ENCODE measurements around the gene FAM120B. TPM values are rescaled to one million over a fixed set of nuclear protein-coding genes. Genes with fewer than 3 reads are reported as not detected.

FAM120B gene
- total RNA-seq, 6 experiments from 2014 or later = 9.5 to 15.7 (median 13.1) TPM

- TF ChIP-seq POLR2A (IDR thresholded peaks at IDR 0.05) = no peak
- TF ChIP-seq, protein P1, sequence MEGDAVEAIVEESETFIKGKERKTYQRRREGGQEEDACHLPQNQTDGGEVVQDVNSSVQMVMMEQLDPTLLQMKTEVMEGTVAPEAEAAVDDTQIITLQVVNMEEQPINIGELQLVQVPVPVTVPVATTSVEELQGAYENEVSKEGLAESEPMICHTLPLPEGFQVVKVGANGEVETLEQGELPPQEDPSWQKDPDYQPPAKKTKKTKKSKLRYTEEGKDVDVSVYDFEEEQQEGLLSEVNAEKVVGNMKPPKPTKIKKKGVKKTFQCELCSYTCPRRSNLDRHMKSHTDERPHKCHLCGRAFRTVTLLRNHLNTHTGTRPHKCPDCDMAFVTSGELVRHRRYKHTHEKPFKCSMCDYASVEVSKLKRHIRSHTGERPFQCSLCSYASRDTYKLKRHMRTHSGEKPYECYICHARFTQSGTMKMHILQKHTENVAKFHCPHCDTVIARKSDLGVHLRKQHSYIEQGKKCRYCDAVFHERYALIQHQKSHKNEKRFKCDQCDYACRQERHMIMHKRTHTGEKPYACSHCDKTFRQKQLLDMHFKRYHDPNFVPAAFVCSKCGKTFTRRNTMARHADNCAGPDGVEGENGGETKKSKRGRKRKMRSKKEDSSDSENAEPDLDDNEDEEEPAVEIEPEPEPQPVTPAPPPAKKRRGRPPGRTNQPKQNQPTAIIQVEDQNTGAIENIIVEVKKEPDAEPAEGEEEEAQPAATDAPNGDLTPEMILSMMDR (IDR thresholded peaks at IDR 0.05) = no peak
- Histone ChIP-seq H3K27ac (no peak overlapping the region), H3K27me3 (no peaks in the 10 kb centered on the region), H3K9me3 (no peaks in the 10 kb centered on the region), H3K36me3 (no peaks in the 10 kb centered on the region), H3K4me1 (no peaks in the 10 kb centered on the region), H3K4me3 (no peak overlapping the region)
- DNase-seq = peak in 2 of 3 donors; percentile 45 to 66
- ATAC-seq = peak; percentile 45 to 96 (median 63)
- WGBS (ENCODE audit: insufficient coverage, low coverage, low lambda C conversion rate, missing lambda C conversion rate) = 5% methylated on average over 15 of the region's 15 CpGs
- intact Hi-C loops (cut with DNase I) = no loop called here
Measured at GRCh38 chr6:170438402-170438753, 131.8 kb downstream of the FAM120B start.

DNA sequence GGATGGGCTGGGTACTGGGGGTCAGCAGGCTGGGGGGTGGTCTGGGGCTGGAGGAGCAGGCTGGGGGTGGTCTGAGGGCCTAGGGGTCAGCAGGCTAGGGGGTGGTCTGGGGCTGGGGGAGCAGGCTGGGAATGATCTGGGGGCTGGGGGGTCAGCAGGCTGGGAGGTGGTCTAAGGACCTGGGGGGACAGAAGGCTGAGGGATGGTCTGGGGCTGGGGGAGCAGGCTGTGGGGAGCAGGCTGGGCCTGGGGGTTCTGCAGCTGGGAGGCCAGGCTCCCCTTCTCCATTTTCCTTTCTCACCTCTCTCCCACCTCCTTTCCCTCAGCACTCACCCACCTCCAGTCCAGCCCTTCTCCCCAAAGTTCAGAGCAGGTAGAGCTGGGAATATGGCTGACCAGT lies 132.3 kb downstream of the FAM120B start:
- Histone ChIP-seq H3K36me3 (no peaks in the 10 kb centered on the region), H3K27me3 (no peaks in the 10 kb centered on the region), H3K4me1 (no peaks in the 10 kb centered on the region), H3K4me3 (no peak overlapping the region), H3K27ac (no peak overlapping the region), H3K9me3 (no peaks in the 10 kb centered on the region)
- TF ChIP-seq, protein P1 (IDR thresholded peaks at IDR 0.05) = no peak
- no peak for TF ChIP-seq POLR2A (IDR thresholded peaks at IDR 0.05)
- no peak for DNase-seq
- intact Hi-C loops (cut with DNase I) = no loop called here
- ATAC-seq = no peak

DNA sequence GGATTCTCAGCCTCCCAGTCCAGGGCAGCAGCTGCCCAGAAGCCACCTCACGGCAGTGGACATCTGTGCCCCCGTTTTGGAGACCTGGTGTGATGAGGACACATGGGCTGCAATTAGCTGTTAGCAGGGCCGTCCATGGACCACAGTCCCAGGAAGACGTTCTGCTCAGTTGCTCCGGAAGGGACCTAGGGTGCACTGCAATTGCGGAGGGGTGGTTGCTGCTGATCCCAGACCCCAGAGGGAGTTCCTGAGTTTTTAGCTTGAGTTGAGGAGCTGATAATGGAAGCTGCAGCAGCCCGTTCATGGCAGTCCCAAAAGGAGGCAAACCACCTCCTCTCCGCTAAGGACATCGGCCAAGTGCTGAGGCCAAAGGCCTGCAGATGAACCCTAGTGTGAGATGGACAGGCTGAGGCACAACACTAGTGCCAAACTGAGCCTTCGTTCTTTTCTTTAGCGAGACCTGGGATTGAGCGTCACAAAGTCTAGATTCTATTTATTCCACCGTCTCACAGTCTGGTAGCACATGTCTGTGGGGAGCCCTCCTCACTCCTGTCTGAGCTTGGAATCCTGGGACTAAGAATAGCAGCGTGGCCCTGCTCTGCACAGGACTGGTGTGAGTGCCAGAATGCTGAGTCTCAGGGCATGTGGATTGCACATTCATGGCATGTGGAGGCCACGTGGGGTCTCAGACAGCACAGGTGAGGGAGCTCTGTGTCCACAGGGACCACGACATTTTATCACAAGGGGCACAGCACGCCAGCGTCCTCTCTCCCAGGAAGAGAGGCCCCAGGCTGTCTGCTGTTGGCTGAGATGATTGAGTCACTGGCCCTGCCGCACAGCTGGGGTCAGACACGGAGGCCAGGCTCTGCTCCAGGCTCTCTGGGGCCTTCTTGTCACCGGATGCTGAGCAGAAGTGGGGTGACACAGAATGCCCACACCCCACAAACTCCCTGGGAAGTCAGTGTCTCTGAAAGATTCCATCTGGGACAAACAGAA lies 133.1 kb downstream of the FAM120B start:
- Histone ChIP-seq H3K36me3 (no peaks in the 10 kb centered on the region), H3K4me1 (no peaks in the 10 kb centered on the region), H3K27me3 (no peaks in the 10 kb centered on the region), H3K4me3 (no peak overlapping the region), H3K27ac (no peak overlapping the region), H3K9me3 (no peaks in the 10 kb centered on the region)
- intact Hi-C loops (cut with DNase I) = no loop called here
- TF ChIP-seq, protein P1 (IDR thresholded peaks at IDR 0.05) = no peak
- TF ChIP-seq POLR2A (IDR thresholded peaks at IDR 0.05) = no peak
- ATAC-seq = no peak
- WGBS (ENCODE audit: insufficient coverage, low coverage, low lambda C conversion rate, missing lambda C conversion rate) = 71% methylated on average over 9 of the region's 21 CpGs
- no peak for DNase-seq

DNA sequence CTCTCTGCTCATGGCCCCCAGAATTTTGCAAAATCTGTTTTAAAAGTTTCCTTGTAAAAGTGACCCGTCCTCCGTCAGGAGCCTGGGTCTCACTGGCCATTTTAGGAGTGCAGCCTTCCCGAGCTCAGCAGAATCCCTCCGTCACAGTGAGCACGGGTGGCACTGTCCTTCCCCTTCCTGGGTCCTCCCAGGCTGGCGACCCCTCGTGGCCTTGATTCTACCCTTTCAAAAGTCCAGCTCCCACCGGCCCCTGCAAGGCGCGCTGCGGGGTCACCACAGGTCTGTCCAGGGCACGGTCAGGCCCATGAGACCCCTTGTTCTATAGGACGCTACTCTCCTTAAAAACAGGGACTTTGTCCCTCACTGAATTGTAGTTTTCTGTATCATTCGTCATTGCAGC lies 133.9 kb downstream of the FAM120B start:
- ATAC-seq (no peak), DNase-seq (no peak)
- no peak for TF ChIP-seq POLR2A (IDR thresholded peaks at IDR 0.05)
- TF ChIP-seq, protein P1 (IDR thresholded peaks at IDR 0.05) = no peak
- H3K27me3 ChIP-seq = no peaks in the 10 kb centered on the region
- WGBS (ENCODE audit: insufficient coverage, low coverage, low lambda C conversion rate, missing lambda C conversion rate) = 79% methylated on average over 9 of the region's 14 CpGs
- H3K27ac ChIP-seq = no peak overlapping the region
- intact Hi-C loops (cut with DNase I) = no loop called here
- H3K36me3 ChIP-seq = no peaks in the 10 kb centered on the region
- no peaks in the 10 kb centered on the region for H3K9me3 ChIP-seq
- H3K4me3 ChIP-seq = no peak overlapping the region
- no peaks in the 10 kb centered on the region for H3K4me1 ChIP-seq
